Endodermal cell (in vitro differentiated cells): ENCODE data around the gene UNC119. TPM values are rescaled to one million over a fixed set of nuclear protein-coding genes. Genes with fewer than 3 reads are reported as not detected.

ENCODE experiments used
- DNase-seq: peaks from one replicate; pipeline ENCODE4 v3.0.0-alpha.2; 2017
- H3K27ac ChIP-seq: 2 replicates; pipeline ENCODE4 v1.5.1; 2013; ENCODE audit warnings: mild to moderate bottlenecking, low read depth, low read length, moderate library complexity
- H3K27me3 ChIP-seq: 2 replicates; pipeline ENCODE4 v1.6.1; 2013; ENCODE audit warnings: mild to moderate bottlenecking, low read length, moderate library complexity; ENCODE audit not compliant: insufficient read depth, control insufficient read depth, poor library complexity, severe bottlenecking
- H3K36me3 ChIP-seq: 2 replicates; pipeline ENCODE4 v1.7.0; 2013; ENCODE audit warnings: mild to moderate bottlenecking, low read length, moderate library complexity; ENCODE audit not compliant: control insufficient read depth, insufficient read depth
- H3K4me1 ChIP-seq: one replicate; pipeline ENCODE4 v1.7.0; 2013; ENCODE audit warnings: low read length; ENCODE audit not compliant: control insufficient read depth, insufficient read depth
- H3K4me3 ChIP-seq: 2 replicates; pipeline ENCODE4 v1.5.1; 2013; ENCODE audit warnings: mild to moderate bottlenecking, low read length, moderate library complexity
- H3K9ac ChIP-seq: 2 replicates; pipeline ENCODE4 v1.6.1; 2013; ENCODE audit warnings: mild to moderate bottlenecking, low read length, moderate library complexity; ENCODE audit not compliant: poor library complexity, severe bottlenecking; ENCODE audit errors: extremely low read depth
- H3K9me3 ChIP-seq: 2 replicates; pipeline ENCODE4 v1.6.1; 2013; ENCODE audit warnings: mild to moderate bottlenecking, low read length, moderate library complexity; ENCODE audit not compliant: control insufficient read depth
- H3K27ac Mint-ChIP-seq: 2 replicates; pipeline ENCODE4 v1.8.0; 2020; ENCODE audit warnings: mixed read lengths
- H3K27me3 Mint-ChIP-seq: 2 replicates; pipeline ENCODE4 v1.8.0; 2021; ENCODE audit warnings: mild to moderate bottlenecking, mixed read lengths; ENCODE audit not compliant: insufficient read depth
- H3K36me3 Mint-ChIP-seq: 2 replicates; pipeline ENCODE4 v1.8.0; 2020; ENCODE audit warnings: low read depth, mixed read lengths
- H3K4me1 Mint-ChIP-seq: 2 replicates; pipeline ENCODE4 v1.8.0; 2020; ENCODE audit warnings: mixed read lengths
- H3K4me3 Mint-ChIP-seq: 2 replicates; pipeline ENCODE4 v1.8.0; 2020; ENCODE audit warnings: mild to moderate bottlenecking, moderate library complexity, mixed read lengths
- H3K9me3 Mint-ChIP-seq: 2 replicates; pipeline ENCODE4 v1.8.0; 2020; ENCODE audit warnings: mild to moderate bottlenecking, mixed read lengths
- CTCF ChIP-seq: fragments of 200-600 bp; sonication (generic); conservative IDR thresholded peaks from 2 replicates; pipeline ENCODE4 v1.5.0; 2021; ENCODE audit warnings: antibody characterized with exemption, mild to moderate bottlenecking
- WGBS, 2 experiments: methylation state at CpG; one replicate each; pipeline versions ENCODE4 v1.1.5 to v1.1.7; 2013; ENCODE audit warnings: missing lambda C conversion rate in 2 of 2, mixed read lengths in 1 of 2; ENCODE audit not compliant: insufficient coverage in 1 of 2, insufficient read length in 1 of 2; 5-methylcytosine and 5-hydroxymethylcytosine counted together
- total RNA-seq, 2 donors: library from RNA; stranded (reverse); fragmentation: NEBNext Ultra II Directional in 1 of 2; extraction: Animal tissue kit (Norgen Biotek cat#: 25700) in 1 of 2; gene quantifications; 2 replicates in 1 of 2; 3 replicates in 1 of 2; pipeline ENCODE4 v1.2.1, GENCODE V29; 2021

UNC119 gene
- total RNA-seq, 2 donors from 2014 or later: 46.7 to 59.0 TPM

- Mint-ChIP-seq H3K4me3 (no peak overlapping the region), H3K27me3 (no peaks in the 10 kb centered on the region), H3K36me3 (peaks cover 47% of the 10 kb centered on the region), H3K27ac (no peak overlapping the region), H3K4me1 (peaks cover 18% of the 10 kb centered on the region), H3K9me3 (no peaks in the 10 kb centered on the region)
- H3K36me3 ChIP-seq: peaks cover 50% of the 10 kb centered on the region
- no peak for DNase-seq
- H3K4me3 ChIP-seq: no peak overlapping the region
- H3K9ac ChIP-seq: no peak overlapping the region
- H3K9me3 ChIP-seq: no peaks in the 10 kb centered on the region
- peaks cover 1% of the 10 kb centered on the region for H3K4me1 ChIP-seq
- no peaks in the 10 kb centered on the region for H3K27me3 ChIP-seq
- 95 to 98% methylated on average over 6 of the region's 6 CpGs for WGBS, 2 experiments
- no peak for TF ChIP-seq CTCF
- H3K27ac ChIP-seq: no peak overlapping the region
Measured at GRCh38 chr17:28554565-28554964, 2.1 kb upstream of the UNC119 start.

- peak overlapping the region; percentile 33 for H3K27ac ChIP-seq
- no peak for DNase-seq
- no peak for TF ChIP-seq CTCF
- H3K9me3 ChIP-seq: no peaks in the 10 kb centered on the region
- H3K4me1 Mint-ChIP-seq: peaks cover 24% of the 10 kb centered on the region
- peak overlapping the region; percentile 85 for H3K4me3 Mint-ChIP-seq
- H3K36me3 ChIP-seq: peaks cover 42% of the 10 kb centered on the region
- H3K27me3 Mint-ChIP-seq: no peaks in the 10 kb centered on the region
- peak overlapping the region; percentile 86 for H3K4me3 ChIP-seq
- peaks cover 4% of the 10 kb centered on the region for H3K4me1 ChIP-seq
- H3K9ac ChIP-seq: no peak overlapping the region
- H3K9me3 Mint-ChIP-seq: no peaks in the 10 kb centered on the region
- H3K36me3 Mint-ChIP-seq: peaks cover 41% of the 10 kb centered on the region
- H3K27me3 ChIP-seq: no peaks in the 10 kb centered on the region
- no peak overlapping the region for H3K27ac Mint-ChIP-seq
- 84% methylated on average over 4 to 5 of the region's 5 CpGs for WGBS, 2 experiments
Measured at GRCh38 chr17:28553000-28553505, 629 bp upstream of the UNC119 start.

GRCh38 chr17:28551421-28552175 lies 826 bp downstream of the UNC119 start:
- H3K27me3 Mint-ChIP-seq: no peaks in the 10 kb centered on the region
- WGBS, 2 experiments: 0 to 20% methylated on average over 1 to 10 of the region's 10 CpGs
- no peak overlapping the region for H3K27ac ChIP-seq

More at GRCh38 chr17:28551421-28552175, 826 bp downstream of the UNC119 start:
- H3K4me1 Mint-ChIP-seq: peaks cover 27% of the 10 kb centered on the region
- peak; percentile 73 for DNase-seq
- Histone ChIP-seq H3K9ac (peak overlapping the region; percentile 32), H3K4me1 (peaks cover 4% of the 10 kb centered on the region), H3K27me3 (no peaks in the 10 kb centered on the region), H3K4me3 (peak overlapping the region; percentile 86), H3K36me3 (peaks cover 29% of the 10 kb centered on the region), H3K9me3 (no peaks in the 10 kb centered on the region)
- H3K27ac Mint-ChIP-seq: peak overlapping the region; percentile 87
- no peak for TF ChIP-seq CTCF
- peak overlapping the region; percentile 85 for H3K4me3 Mint-ChIP-seq
- H3K9me3 Mint-ChIP-seq: no peaks in the 10 kb centered on the region
- peaks cover 32% of the 10 kb centered on the region for H3K36me3 Mint-ChIP-seq
